GM18951 (cell line): ENCODE measurements around the gene KSR2.

Experiments
- POLR2A ChIP-seq: IDR thresholded peaks from 4 replicates; pipeline ENCODE4 v1.6.1; 2011; ENCODE audit warnings: mild to moderate bottlenecking; ENCODE audit not compliant: insufficient read length, insufficient read depth; ENCODE audit errors: extremely low read depth
- in situ Hi-C: fragments of 300-500 bp; cut with MboI; formaldehyde crosslinking; loops from one replicate; pipeline ENCODE4 v1.12.0; 2022; ENCODE audit warnings: low sequenced_read_pairs, mixed read lengths, inconsistent platforms; ENCODE audit not compliant: unreplicated experiment

The KSR2 gene

DNA sequence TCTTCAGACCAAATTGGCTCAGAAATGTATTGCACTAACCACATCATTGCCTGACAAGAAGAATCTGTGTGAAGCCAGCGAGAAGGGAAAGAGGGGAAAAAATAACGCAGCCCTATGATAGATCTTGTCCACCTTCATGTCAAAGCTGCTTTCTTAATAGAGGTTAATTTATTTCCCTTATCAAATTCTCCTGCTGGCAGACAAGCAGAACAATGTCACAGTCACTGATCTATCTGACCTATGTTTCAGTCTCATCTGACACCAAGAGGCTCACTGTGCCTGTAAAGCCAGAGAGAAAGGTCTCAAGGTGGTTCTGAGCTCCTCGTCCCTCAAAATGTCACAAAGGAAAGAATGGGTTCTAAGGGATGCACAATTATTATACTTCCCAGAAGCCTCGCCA lies 417.1 kb downstream of the KSR2 start:
- in situ Hi-C loops, result no loop called here
- TF ChIP-seq POLR2A, result no peak

DNA sequence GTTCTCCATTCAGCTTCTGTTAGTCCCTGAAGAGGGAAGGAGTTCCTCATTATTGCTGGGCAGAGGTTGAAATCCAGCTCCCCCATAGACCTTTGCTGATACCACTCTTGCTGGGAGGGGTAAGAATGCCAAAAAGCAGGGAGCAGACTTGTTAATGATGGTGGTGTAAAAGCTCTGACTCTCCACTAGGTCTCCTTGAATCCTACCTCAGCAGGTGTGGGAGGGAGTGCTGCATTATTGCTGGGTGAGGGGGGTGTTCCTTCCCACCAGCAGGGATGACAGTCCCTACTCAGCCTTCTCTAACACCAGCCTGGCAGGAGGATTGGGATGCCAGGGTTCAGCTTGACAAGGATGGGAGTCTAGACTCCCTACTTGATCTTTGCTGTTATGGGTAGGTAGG lies 421.6 kb downstream of the KSR2 start:
- TF ChIP-seq POLR2A, result no peak
- in situ Hi-C loops, result no loop called here

DNA sequence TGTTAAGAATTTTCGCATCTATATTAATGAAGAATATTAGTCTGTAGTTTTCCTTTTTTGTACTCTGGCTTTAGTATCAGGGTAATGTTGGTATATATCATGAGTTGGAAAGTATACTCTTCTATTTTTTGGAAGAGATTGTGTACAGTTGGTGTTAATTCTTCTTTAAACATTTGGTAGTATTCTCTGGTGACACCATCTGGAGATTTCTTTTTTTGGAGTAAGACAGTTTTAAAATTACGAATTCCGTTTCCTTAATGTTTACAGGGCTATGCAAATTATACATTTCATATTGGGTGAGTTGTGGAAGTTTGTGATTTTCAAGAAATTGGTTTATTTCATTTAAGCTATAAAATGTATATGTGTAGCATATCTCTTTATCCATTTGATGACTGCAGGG lies 423.6 kb downstream of the KSR2 start:
- in situ Hi-C loops, result no loop called here
- TF ChIP-seq POLR2A, result no peak

DNA sequence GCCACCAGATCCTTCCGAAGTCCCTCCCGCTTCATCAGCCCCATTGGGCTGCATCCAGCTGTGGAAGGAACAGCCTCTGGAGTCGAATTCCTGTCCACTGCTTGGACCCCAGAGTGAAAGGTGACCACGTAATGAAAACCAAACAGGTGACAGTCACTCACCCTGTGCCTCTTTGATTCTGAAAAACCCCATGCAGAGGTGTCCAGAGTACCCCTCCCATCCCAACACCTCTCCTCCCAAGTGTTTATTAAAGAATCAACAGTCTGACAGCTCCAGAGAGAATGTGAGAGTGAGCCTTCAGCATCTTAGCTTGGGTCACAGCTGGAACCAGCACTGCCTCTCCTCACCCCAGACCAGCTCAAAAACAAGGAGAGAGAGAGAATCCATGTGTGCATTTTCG lies 428.8 kb downstream of the KSR2 start:
- in situ Hi-C loops, result no loop called here
- no peak for TF ChIP-seq POLR2A

- in situ Hi-C loops, result no loop called here
Measured at GRCh38 chr12:117538926-117539325, 429.9 kb downstream of the KSR2 start.

DNA sequence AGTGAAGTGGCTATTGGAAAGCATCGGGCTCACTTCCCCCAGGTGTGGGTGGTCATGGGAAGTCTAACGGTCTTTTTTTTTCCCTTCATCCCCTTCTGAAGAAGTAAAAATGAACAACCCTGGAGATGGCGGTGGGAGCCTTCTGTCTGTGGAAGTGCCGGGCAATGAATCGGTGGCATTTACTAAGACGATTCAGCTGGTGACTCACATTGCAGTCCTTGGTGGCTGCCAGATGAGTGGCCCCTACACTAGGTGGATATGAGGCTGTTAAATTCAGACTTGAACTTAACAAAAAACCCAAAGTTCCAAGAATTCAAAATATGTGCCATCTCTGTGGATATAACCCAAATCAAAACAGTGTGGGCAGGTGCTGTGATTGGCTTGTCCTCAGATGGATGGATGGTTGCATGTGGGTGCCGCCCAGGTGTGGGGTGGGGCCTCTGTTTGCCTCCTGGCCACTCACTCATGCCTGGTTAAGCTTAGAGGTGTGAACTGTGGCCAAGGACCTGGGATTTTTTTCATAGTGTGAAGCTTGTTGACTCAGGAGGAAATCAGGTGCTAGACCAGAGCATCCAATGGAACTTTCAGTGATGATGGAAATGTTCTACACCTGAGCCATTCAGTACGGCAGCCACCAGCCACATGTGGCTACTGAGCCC lies 430.6 kb downstream of the KSR2 start:
- in situ Hi-C loops, result no loop called here
- TF ChIP-seq POLR2A, result no peak

More at GRCh38 chr12:117538926-117539325, 429.9 kb downstream of the KSR2 start:
- no peak for TF ChIP-seq POLR2A

- in situ Hi-C loops, result no loop called here
- TF ChIP-seq POLR2A, result no peak
Measured at GRCh38 chr12:117533687-117534086, 435.1 kb downstream of the KSR2 start.

DNA sequence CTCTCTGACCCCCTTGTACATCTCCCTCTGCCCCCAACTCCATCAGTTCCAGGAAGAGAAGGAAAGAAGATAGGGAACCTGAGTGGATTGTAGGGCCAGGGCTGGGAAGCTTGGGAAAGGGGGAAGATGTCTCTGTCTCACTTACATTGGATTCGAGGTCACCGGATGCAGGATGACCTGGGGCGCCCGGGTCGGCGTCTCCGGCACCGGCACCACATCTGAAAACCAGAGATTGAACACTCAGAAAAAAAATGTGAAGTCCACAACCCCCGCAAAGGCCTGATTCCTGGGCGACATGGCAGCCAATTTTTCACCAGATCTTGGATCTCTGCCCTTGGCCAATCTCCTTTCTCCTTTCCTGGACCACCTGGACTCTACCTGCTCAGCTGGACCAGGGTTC lies 438.0 kb downstream of the KSR2 start:
- in situ Hi-C loops, result no loop called here
- TF ChIP-seq POLR2A, result no peak

DNA sequence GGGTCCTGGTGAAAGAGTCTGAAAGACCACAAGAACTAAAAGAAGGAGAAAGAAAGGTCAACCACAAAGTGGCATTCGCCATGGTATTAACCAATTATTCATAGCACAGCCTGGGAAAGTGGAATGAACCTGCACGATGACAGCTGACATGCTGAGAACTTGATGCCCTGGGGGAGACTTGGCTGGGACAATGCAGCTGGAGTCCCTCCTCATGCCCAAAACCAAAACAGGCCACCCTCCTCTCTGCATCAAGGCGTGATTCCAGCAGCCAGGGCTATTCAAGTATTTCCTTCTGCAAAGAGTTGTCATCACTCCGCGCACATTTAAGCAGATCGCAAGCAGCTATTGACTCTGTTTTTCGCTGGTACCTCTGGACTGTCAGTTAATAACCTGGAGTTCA lies 440.3 kb downstream of the KSR2 start:
- in situ Hi-C loops, result no loop called here
- no peak for TF ChIP-seq POLR2A

DNA sequence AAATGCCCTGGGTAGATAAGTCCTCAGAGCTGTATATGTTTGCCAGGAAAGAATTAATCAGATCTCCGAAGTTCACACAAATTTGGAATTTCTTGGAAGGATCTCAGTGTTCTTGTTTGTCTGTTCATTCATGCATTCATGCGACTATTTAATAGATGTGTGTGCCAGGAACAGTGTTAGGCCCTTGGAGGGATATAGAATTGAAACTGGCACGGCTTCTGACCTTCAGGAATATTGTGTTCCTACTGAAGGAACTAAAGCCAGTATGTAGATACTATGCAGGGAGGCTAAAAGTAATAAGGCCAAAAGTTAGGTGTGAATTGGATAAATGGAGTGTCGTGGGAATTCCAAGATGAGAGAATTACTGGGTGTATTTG lies 441.3 kb downstream of the KSR2 start:
- no peak for TF ChIP-seq POLR2A
- in situ Hi-C loops, result no loop called here

GRCh38 chr12:117526757-117527478 lies 441.9 kb downstream of the KSR2 start:
- in situ Hi-C loops, result no loop called here

DNA sequence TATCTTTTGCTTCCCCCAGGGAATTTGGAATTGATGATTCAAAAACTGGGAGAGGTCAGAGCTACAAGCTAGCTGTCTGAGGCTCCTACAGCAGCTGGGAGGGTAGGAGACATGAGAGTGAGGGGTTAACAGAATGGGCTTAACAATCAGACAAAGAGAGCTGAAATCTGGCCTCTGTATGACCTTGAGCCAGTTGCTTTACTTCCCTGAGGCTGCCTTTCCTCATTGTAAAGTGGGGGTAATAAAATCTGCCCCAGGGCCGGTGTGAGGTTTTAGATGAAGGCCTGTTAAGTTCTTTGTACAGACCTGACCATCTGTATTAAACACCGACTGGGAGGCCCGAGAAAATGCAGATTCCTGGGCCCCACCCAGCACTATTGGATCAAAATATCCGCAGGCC lies 443.0 kb downstream of the KSR2 start:
- in situ Hi-C loops, result no loop called here
- TF ChIP-seq POLR2A, result no peak

More at GRCh38 chr12:117526757-117527478, 441.9 kb downstream of the KSR2 start:
- no peak for TF ChIP-seq POLR2A

GRCh38 chr12:117524806-117525205 lies 444.0 kb downstream of the KSR2 start:
- in situ Hi-C loops, result no loop called here
- no peak for TF ChIP-seq POLR2A

DNA sequence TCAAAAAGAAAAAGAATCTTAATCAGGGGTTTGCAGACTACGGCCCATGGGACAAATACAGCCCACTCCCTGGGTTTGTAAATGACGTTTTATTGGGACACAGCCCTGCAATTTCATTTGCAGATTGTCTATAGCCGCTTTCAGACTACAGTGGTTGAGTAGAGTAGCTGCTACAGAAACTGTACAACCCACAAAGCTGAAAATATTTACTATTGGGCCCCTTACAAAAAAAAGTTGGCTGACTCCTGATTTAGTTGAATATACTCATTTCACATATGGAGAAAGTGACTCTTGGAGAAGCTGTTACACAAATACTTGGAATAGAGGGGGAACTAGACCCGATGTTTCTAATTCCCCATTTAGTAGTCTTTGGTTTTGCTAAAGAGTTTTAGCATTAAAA lies 444.8 kb downstream of the KSR2 start:
- no peak for TF ChIP-seq POLR2A

DNA sequence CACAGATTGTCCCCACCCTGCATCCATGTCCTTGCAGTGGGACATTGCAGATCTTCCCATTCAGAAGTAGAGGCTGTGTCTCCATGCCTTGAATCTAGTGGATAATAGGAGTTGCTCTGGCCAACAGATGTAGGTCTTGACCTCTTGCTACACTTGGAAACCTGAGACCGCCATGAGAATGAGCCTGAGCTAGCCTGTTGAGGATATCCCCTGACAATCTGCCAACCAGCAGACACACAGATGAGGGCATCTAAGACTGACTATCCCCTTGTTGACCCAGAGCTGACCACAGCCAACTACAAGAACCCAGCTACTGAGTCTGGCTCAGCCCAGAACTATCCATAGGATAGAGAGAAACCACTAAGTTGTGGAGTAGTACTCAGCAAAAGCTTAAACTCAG lies 446.2 kb downstream of the KSR2 start:
- TF ChIP-seq POLR2A, result no peak
- in situ Hi-C loops, result no loop called here

More for the DNA sequence above, 444.8 kb downstream of the KSR2 start:
- in situ Hi-C loops, result no loop called here

GRCh38 chr12:117521867-117522266 lies 446.9 kb downstream of the KSR2 start:
- in situ Hi-C loops, result no loop called here
- no peak for TF ChIP-seq POLR2A
